GM19239 (cell line): ENCODE results near the gene OR10A7.
"Not testable (repeated sequence)": the region's sequence is repeated elsewhere in the genome, so short reads cannot be mapped to it uniquely, and the experiment has no call there.

Source experiments
- DNase-seq: peaks from one replicate; pipeline ENCODE4 v3.0.0; 2011; ENCODE audit warnings: low spot score; ENCODE audit not compliant: insufficient read length
- FAIRE-seq: peaks from 2 replicates; lab custom pipeline; 2011; peaks lifted over from hg19 to GRCh38; lab: Jason Lieb, UNC

OR10A7 gene

GRCh38 chr12:55220725-55221124 lies at the start of gene OR10A7:
OR10A7 (plus strand) TSS chr12:55221025; CDS start chr12:55221025, 0 bp downstream.
- FAIRE-seq = no peak

GRCh38 chr12:55171445-55171844 lies 49.4 kb upstream of the OR10A7 start:
- FAIRE-seq = no peak
- DNase-seq = no peak

More at GRCh38 chr12:55220725-55221124, at the start of gene OR10A7:
- DNase-seq = no peak

GRCh38 chr12:55171846-55172245 lies 49.0 kb upstream of the OR10A7 start:
- FAIRE-seq, DNase-seq: not testable (repeated sequence)

- DNase-seq (no peak), FAIRE-seq (no peak)
Observed at GRCh38 chr12:55172686-55173085, 48.1 kb upstream of the OR10A7 start.

GRCh38 chr12:55173456-55173855 lies 47.4 kb upstream of the OR10A7 start:
- no peak for DNase-seq
- FAIRE-seq = no peak

GRCh38 chr12:55188573-55188972 lies 32.3 kb upstream of the OR10A7 start:
- FAIRE-seq (no peak), DNase-seq (no peak)

- peak; percentile 9 for DNase-seq
- FAIRE-seq = peak; percentile 78
Observed at GRCh38 chr12:55188974-55189556, 31.8 kb upstream of the OR10A7 start.

GRCh38 chr12:55194382-55194781 lies 26.4 kb upstream of the OR10A7 start:
- DNase-seq (no peak), FAIRE-seq (no peak)

GRCh38 chr12:55226523-55226922 lies 5.7 kb downstream of the OR10A7 start:
- FAIRE-seq (no peak), DNase-seq (no peak)

- FAIRE-seq (no peak), DNase-seq (no peak)
Observed at GRCh38 chr12:55227643-55228042, 6.8 kb downstream of the OR10A7 start.

GRCh38 chr12:55244309-55244708 lies 23.5 kb downstream of the OR10A7 start, which contains the start of gene OR6C74:
OR6C74 (plus strand) TSS chr12:55244609; CDS start chr12:55247288, 2,679 bp downstream.
- FAIRE-seq (no peak), DNase-seq (no peak)

GRCh38 chr12:55246159-55246558 lies 25.3 kb downstream of the OR10A7 start:
- FAIRE-seq = no peak
- DNase-seq = no peak

GRCh38 chr12:55250944-55251343 lies 30.1 kb downstream of the OR10A7 start:
- FAIRE-seq (no peak), DNase-seq (no peak)

- DNase-seq = no peak
- FAIRE-seq = no peak
Observed at GRCh38 chr12:55253281-55253680, 32.5 kb downstream of the OR10A7 start.

- FAIRE-seq = no peak
- DNase-seq = no peak
Observed at GRCh38 chr12:55256831-55257230, 36.0 kb downstream of the OR10A7 start.

GRCh38 chr12:55258303-55258702 lies 37.5 kb downstream of the OR10A7 start:
- no peak for DNase-seq
- FAIRE-seq = no peak
